ENCODE data around the gene ATP5PB.
A peak's percentile ranks its signal among the peaks of the same experiment; 100 is the strongest.

Gene ATP5PB

GRCh38 chr1:111470596-111470995, 21.3 kb downstream of the ATP5PB start:
- intact Hi-C loops (cut with DNase I): no loop called here
- no peak for DNase-seq

GRCh38 chr1:111471012-111471411, 21.7 kb downstream of the ATP5PB start:
- intact Hi-C loops (cut with DNase I): no loop called here
- peak in 21 of 42 donors; percentile 9 to 75 (median 39) for DNase-seq

DNA sequence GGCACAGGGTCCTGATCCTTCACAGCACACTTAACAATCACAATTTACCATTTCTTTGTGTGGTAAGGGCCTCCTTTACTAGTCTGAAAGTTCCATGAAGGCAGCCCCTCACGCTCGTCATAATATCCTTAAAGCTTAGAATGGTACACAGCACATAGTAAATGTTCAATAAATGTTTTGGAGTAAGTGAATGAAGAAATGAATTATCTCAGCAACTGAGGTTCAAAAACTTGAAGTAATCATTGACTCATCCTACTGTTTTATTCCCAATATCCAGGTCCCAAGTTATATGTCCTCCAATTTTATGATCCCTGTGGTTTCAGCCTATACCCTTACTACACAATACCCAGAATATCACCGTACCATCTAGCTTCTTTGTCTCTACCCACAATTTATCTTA, 22.3 kb downstream of the ATP5PB start:
- intact Hi-C loops (cut with DNase I): no loop called here

GRCh38 chr1:111474106-111474505, 24.8 kb downstream of the ATP5PB start:
- intact Hi-C loops (cut with DNase I): no loop called here
- no peak for DNase-seq

More for the DNA sequence above, 22.3 kb downstream of the ATP5PB start:
- no peak for DNase-seq

- intact Hi-C loops (cut with DNase I): no loop called here
- DNase-seq: no peak
Observed at GRCh38 chr1:111474521-111474920, 25.3 kb downstream of the ATP5PB start.

- DNase-seq: no peak
- intact Hi-C loops (cut with DNase I): no loop called here
Observed at GRCh38 chr1:111475701-111476100, 26.4 kb downstream of the ATP5PB start.

- intact Hi-C loops (cut with DNase I): no loop called here
- DNase-seq: no peak
Observed at GRCh38 chr1:111476214-111476613, 26.9 kb downstream of the ATP5PB start.

- intact Hi-C loops (cut with DNase I): no loop called here
- DNase-seq: no peak
Observed at GRCh38 chr1:111476761-111477309, 27.6 kb downstream of the ATP5PB start.

- DNase-seq: no peak
- intact Hi-C loops (cut with DNase I): no loop called here
Observed at GRCh38 chr1:111480674-111481073, 31.4 kb downstream of the ATP5PB start.

DNA sequence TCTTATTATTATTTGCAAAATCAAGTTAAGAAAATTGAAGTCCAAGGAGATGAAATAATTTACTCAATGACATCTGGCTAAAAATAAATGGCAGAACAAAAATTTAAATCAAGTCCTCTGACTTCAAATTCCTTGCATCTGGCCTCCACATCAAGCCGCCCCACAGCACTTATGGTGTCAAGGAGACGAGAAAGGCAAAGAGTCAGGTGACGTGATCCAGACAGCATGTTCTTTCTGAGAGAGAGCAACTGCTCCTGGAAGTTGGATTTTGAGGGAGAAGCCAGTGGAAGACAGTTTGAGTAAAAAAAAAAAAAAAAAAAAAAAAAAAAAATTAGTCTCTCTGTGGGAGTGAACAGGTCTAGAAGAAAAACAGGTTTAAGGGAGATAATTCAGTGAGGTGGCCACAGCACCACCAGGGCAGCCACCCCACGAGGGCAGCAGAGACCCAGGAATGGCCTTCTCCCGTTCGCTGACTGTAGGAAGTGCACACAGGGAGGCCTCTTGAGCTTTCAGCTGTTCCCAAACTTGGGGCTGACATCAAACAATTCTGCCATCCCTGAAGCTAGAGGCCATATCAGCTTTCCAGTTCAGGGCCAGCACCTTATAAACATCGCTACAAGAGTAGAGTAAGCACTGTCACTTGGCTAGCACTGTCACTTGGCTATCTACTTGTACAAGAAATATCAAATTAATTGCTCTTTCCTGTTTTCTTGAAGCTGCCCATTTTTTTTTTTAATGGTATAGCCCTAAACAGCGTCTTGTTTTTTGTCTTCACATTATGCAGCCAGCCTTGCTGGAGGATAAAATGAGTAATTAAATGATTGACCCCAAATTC, 32.3 kb downstream of the ATP5PB start:
- intact Hi-C loops (cut with DNase I): no loop called here
- peak; percentile 67 to 92 (median 83) for DNase-seq

GRCh38 chr1:111483166-111483565, 33.9 kb downstream of the ATP5PB start:
- no peak for DNase-seq
- intact Hi-C loops (cut with DNase I): no loop called here

GRCh38 chr1:111483876-111484275, 34.6 kb downstream of the ATP5PB start:
- intact Hi-C loops (cut with DNase I): no loop called here
- no peak for DNase-seq

- intact Hi-C loops (cut with DNase I): no loop called here
- no peak for DNase-seq
Observed at GRCh38 chr1:111484391-111485026, 35.2 kb downstream of the ATP5PB start.

- intact Hi-C loops (cut with DNase I): no loop called here
- no peak for DNase-seq
Observed at GRCh38 chr1:111486431-111486830, 37.2 kb downstream of the ATP5PB start.

DNA sequence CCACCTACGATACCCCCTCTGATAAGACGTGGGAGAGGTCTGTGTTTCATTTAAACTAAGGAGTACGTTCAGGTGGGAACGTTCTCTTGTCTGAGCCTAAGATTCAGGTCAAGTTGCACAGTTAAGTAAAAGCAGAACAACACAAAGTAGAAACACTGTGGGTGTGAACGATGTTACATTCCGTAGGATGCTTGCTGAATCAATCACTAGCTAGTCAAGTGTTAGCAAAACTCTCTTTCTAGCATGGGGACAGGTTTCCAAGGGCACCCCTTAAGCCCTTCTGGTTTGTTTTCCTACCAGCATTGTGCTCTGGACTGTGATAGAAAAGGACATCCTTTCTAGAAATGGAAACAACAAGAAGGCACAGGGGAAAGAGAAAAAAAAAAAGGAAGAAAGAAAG, 37.9 kb downstream of the ATP5PB start:
- intact Hi-C loops (cut with DNase I): no loop called here
- DNase-seq: peak in 1 of 42 donors; percentile 30

DNA sequence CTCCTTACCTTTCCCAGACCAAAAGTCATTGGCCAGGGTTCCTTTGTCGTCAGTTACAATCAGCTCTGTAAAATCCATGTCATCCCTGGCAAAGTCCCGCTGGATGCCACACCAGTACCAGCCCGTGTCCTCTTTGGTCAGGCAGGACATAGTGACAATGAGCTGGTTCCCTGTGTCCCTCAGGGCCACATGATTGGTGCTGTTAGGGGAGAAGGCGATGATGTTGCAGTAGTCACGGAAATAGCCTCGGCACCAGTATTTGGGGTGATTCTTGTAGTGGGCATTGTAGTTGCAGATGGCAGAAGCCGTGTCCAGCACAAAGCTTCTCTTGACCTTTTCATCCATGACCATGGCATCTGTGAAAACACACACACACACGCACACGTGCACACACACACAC, 39.4 kb downstream of the ATP5PB start:
- intact Hi-C loops (cut with DNase I): no loop called here
- peak in 16 of 42 donors; percentile 25 to 77 (median 61) for DNase-seq

DNA sequence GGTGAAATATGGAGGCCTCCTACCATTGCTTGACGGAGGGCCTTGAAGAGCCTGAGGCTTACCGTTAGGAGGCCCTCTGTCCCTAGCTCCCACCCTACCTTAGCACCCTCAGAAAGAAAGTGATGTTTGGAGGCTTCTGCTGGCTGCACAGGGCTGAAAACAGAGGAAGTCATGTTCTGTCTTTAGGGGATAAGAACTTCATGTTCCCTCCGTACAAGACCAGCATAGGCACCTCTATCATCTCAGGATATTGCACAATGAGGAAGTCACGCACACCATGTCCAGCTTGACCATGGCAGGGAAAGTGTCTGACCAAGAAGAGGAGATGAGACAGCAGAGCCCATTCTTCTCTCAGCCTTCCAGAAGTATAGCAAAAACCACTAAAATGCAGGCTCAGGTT, 40.3 kb downstream of the ATP5PB start:
- intact Hi-C loops (cut with DNase I): no loop called here
- peak in 5 of 42 donors; percentile 33 to 61 (median 50) for DNase-seq

- intact Hi-C loops (cut with DNase I): no loop called here
- no peak for DNase-seq
Observed at GRCh38 chr1:111490220-111490619, 41.0 kb downstream of the ATP5PB start.

DNA sequence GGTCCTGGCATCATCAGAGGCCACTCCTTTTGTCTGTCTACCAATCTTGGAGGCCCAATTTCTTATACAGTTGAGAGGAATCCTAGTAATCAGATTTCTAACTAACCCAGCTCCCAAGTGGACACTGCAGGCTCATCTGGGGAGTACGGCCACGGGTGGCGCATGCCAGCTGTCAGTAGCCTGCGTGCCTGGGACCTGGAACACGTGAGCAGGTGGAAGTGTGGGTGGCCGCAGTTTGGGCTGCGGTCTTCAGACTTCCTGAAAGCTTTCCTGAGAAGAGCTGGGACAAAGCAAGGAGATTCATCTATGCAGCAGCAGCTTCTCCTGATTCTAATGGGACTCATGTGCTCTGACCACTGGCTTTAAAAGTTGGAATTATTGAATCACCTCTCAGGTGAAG, 41.8 kb downstream of the ATP5PB start:
- intact Hi-C loops (cut with DNase I): no loop called here
- peak in 1 of 42 donors; percentile 49 for DNase-seq

DNA sequence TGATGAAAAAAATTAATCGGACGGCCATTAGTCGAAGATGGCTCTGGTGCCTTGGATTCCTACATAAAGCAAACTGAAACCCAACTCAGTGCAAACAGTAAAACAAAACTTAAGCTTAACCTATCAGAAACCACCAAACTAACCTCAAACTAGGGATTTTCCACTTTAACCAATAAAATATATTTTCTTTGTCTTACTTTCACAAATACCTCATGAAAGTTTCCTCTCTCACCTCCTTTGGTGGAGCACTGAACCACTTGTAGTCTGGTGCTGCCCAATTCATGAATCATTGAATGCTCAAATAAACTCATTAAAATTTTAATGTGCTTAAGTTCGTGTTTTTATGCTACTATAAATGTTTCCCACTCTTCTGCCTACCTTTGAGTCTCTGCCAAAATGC, 47.1 kb downstream of the ATP5PB start:
- intact Hi-C loops (cut with DNase I): no loop called here
- DNase-seq: no peak

All from head of caudate nucleus (tissue), 42 donors.